ENCODE data around the gene R3HDML. TPM values are rescaled to one million over a fixed set of nuclear protein-coding genes. Genes with fewer than 3 reads are reported as not detected.

The R3HDML gene
- polyA plus RNA-seq, 1 donor (not counting 4 experiments of a cell fraction or from before 2014, with no cell fraction given), result not detected

DNA sequence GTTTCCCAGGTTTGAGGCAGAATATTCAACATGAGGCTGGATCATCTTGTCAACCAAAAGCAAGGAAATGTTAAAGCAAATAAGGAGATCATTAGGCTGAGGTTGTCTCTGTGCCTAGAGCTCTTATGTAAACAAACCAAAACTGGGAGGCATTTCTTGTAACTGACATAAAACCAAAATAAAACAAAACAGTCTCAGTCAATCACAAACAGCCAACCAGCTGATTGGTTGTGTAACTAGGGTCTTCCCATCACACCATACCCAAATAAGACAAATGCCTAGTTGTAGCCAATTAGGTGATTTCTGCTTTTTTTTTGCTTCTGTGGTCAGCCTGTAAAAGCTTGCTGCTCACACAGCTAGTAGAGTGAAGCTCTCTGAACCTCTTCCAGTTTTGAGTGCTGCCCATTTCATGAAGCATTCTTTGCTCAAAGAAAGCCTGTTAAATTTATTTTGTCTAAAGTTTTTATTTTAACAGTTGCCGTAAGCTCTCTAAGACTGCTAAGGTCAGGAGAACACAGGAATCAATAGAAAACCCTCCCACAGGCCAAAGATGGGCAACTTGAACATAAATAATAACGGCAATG, 16.9 kb upstream of the R3HDML start:
- no peaks in the 10 kb centered on the region for H4K20me1 ChIP-seq (ENCODE audit: control insufficient read depth, extremely low read depth, insufficient read depth, low read length)
- H3K9me3 ChIP-seq (ENCODE audit: control insufficient read depth, low read depth, low read length), result no peaks in the 10 kb centered on the region
- H3K4me2 ChIP-seq (ENCODE audit: control insufficient read depth, extremely low read depth, insufficient read depth, low read depth, low read length), result no peak overlapping the region
- DNase-seq (ENCODE audit: low read depth, low spot score) (no peak), FAIRE-seq (no peak)
- TF ChIP-seq, protein P1, sequence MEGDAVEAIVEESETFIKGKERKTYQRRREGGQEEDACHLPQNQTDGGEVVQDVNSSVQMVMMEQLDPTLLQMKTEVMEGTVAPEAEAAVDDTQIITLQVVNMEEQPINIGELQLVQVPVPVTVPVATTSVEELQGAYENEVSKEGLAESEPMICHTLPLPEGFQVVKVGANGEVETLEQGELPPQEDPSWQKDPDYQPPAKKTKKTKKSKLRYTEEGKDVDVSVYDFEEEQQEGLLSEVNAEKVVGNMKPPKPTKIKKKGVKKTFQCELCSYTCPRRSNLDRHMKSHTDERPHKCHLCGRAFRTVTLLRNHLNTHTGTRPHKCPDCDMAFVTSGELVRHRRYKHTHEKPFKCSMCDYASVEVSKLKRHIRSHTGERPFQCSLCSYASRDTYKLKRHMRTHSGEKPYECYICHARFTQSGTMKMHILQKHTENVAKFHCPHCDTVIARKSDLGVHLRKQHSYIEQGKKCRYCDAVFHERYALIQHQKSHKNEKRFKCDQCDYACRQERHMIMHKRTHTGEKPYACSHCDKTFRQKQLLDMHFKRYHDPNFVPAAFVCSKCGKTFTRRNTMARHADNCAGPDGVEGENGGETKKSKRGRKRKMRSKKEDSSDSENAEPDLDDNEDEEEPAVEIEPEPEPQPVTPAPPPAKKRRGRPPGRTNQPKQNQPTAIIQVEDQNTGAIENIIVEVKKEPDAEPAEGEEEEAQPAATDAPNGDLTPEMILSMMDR (optimal IDR thresholded peaks at IDR 0.05 in 1 of 3, IDR thresholded peaks at IDR 0.05 in 1 of 3, conservative IDR thresholded peaks at IDR 0.05 in 1 of 3; ENCODE audit: extremely low read depth in 1 of 3, insufficient read depth in 2 of 3, low read length in 3 of 3), result no peak
- no peak for TF ChIP-seq EZH2 (IDR thresholded peaks at IDR 0.05; ENCODE audit: low read length)
- no peak overlapping the region for H3K9ac ChIP-seq (ENCODE audit: control insufficient read depth, extremely low read depth, insufficient read depth, low read length)
- dilution Hi-C loops (cut with MboI; ENCODE audit: extremely low pct_ligation_motif_present, low sequenced_read_pairs), result loop anchor here (10.0 kb wide), 1 partner anchor 65 kb away; no protein-coding TSS in a partner anchor
- no peaks in the 10 kb centered on the region for H3K36me3 ChIP-seq (ENCODE audit: control insufficient read depth in 2 of 2, extremely low read depth in 1 of 2, insufficient read depth in 2 of 2, low read length in 2 of 2)
- H3K27me3 ChIP-seq (ENCODE audit: control insufficient read depth, extremely low read depth, insufficient read depth, low read length), result no peaks in the 10 kb centered on the region
- no peaks in the 10 kb centered on the region for H3K79me2 ChIP-seq (ENCODE audit: control insufficient read depth, insufficient read depth, low read length)
- no peaks in the 10 kb centered on the region for H3K9me1 ChIP-seq (ENCODE audit: control insufficient read depth, extremely low read depth, insufficient read depth, low read length)
- H3K4me1 ChIP-seq (ENCODE audit: control insufficient read depth, extremely low read depth, insufficient read depth, low read length), result no peaks in the 10 kb centered on the region
- no peak overlapping the region for H3K4me3 ChIP-seq (ENCODE audit: control insufficient read depth in 2 of 3, extremely low read depth in 1 of 3, insufficient read depth in 2 of 3, low read depth in 1 of 3, low read length in 3 of 3)
- H3K27ac ChIP-seq (ENCODE audit: control insufficient read depth, insufficient read depth, low read length), result no peak overlapping the region
- no peak overlapping the region for H2AFZ ChIP-seq (ENCODE audit: control insufficient read depth, low read length)

DNA sequence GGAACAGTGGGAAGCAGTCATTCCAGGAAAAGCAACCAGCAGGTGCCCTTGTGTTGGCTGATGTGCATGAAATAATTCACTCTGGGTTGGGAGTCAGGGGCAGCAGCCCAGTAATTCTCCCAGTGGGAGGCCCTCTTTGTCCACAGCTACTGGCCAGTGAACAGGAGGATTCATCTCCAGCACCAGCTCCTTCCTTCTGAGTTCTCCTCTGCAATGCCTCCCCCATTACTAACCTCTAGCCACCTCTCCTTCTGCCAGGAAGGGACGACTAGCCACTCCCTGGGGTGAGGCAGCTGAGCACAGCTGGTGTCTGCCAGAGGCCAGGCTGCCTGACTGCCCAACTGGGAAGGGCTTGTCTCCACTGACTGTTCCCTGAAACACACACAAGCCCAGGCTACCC, 12.5 kb upstream of the R3HDML start:
- Histone ChIP-seq H3K79me2 (ENCODE audit: control insufficient read depth, insufficient read depth, low read length) (no peaks in the 10 kb centered on the region), H3K9me1 (ENCODE audit: control insufficient read depth, extremely low read depth, insufficient read depth, low read length) (no peaks in the 10 kb centered on the region), H3K4me1 (ENCODE audit: control insufficient read depth, extremely low read depth, insufficient read depth, low read length) (no peaks in the 10 kb centered on the region), H3K27me3 (ENCODE audit: control insufficient read depth, extremely low read depth, insufficient read depth, low read length) (no peaks in the 10 kb centered on the region), H4K20me1 (ENCODE audit: control insufficient read depth, extremely low read depth, insufficient read depth, low read length) (no peaks in the 10 kb centered on the region), H3K27ac (ENCODE audit: control insufficient read depth, insufficient read depth, low read length) (no peak overlapping the region), H3K9me3 (ENCODE audit: control insufficient read depth, low read depth, low read length) (no peaks in the 10 kb centered on the region), H3K4me3 (ENCODE audit: control insufficient read depth in 2 of 3, extremely low read depth in 1 of 3, insufficient read depth in 2 of 3, low read depth in 1 of 3, low read length in 3 of 3) (no peak overlapping the region), H3K9ac (ENCODE audit: control insufficient read depth, extremely low read depth, insufficient read depth, low read length) (no peak overlapping the region), H2AFZ (ENCODE audit: control insufficient read depth, low read length) (no peak overlapping the region), H3K36me3 (ENCODE audit: control insufficient read depth in 2 of 2, extremely low read depth in 1 of 2, insufficient read depth in 2 of 2, low read length in 2 of 2) (no peaks in the 10 kb centered on the region), H3K4me2 (ENCODE audit: control insufficient read depth, extremely low read depth, insufficient read depth, low read depth, low read length) (no peak overlapping the region)
- FAIRE-seq (no peak), DNase-seq (ENCODE audit: low read depth, low spot score) (no peak)
- TF ChIP-seq, protein P1 (optimal IDR thresholded peaks at IDR 0.05 in 1 of 3, IDR thresholded peaks at IDR 0.05 in 1 of 3, conservative IDR thresholded peaks at IDR 0.05 in 1 of 3; ENCODE audit: extremely low read depth in 1 of 3, insufficient read depth in 2 of 3, low read length in 3 of 3), result no peak
- dilution Hi-C loops (cut with MboI; ENCODE audit: extremely low pct_ligation_motif_present, low sequenced_read_pairs), result loop anchor here (10.0 kb wide), 1 partner anchor 60 kb away; no protein-coding TSS in a partner anchor
